ENCODE results near the gene PERP.

PERP gene

GRCh38 chr6:138105880-138106664 is 1.1 kb downstream of the PERP start:
- no peak overlapping the region for H4K12ac ChIP-seq (ENCODE audit: low read depth, low read length)

GRCh38 chr6:138105446-138105845 is 1.8 kb downstream of the PERP start:
- H3K36me3 ChIP-seq (ENCODE audit: control insufficient read depth in 1 of 2, insufficient read depth in 2 of 2, low read length in 2 of 2): no peaks in the 10 kb centered on the region
- no peak overlapping the region for H3K27ac ChIP-seq (ENCODE audit: low read depth, low read length)
- H4K91ac ChIP-seq (ENCODE audit: low read depth, low read length): no peak overlapping the region
- H3K4ac ChIP-seq (ENCODE audit: low read depth, low read length): peak overlapping the region; percentile 80
- H2BK12ac ChIP-seq (ENCODE audit: low read length): no peak overlapping the region
- DNase-seq: peak in 1 of 2 donors; percentile 26
- no peak overlapping the region for H2BK120ac ChIP-seq (ENCODE audit: insufficient read depth, low read length, poor library complexity)
- no peaks in the 10 kb centered on the region for H3K9me3 ChIP-seq (ENCODE audit: insufficient read depth, low read depth, low read length)
- no peak overlapping the region for H4K12ac ChIP-seq (ENCODE audit: low read depth, low read length)
- WGBS (ENCODE audit: extremely low coverage, insufficient coverage, insufficient read length): no CpG with 5 or more reads among the region's 5 CpGs
- H3K18ac ChIP-seq (ENCODE audit: low read length): no peak overlapping the region
- H3K79me1 ChIP-seq (ENCODE audit: low read length): peaks cover 12% of the 10 kb centered on the region
- H3K23ac ChIP-seq (ENCODE audit: low read length): no peak overlapping the region
- H2BK5ac ChIP-seq (ENCODE audit: low read depth, low read length, poor library complexity): no peak overlapping the region
- H3K27me3 ChIP-seq (ENCODE audit: insufficient read depth, low read length): no peaks in the 10 kb centered on the region
- H3K4me1 ChIP-seq (ENCODE audit: control insufficient read depth in 1 of 2, insufficient read depth in 2 of 2, low read length in 2 of 2): peaks cover 0 to 10% of the 10 kb centered on the region in 2 experiments
- H2AFZ ChIP-seq (ENCODE audit: insufficient read depth, low read length, poor library complexity): no peak overlapping the region
- H4K8ac ChIP-seq (ENCODE audit: low read depth, low read length): no peak overlapping the region
- no peak overlapping the region for H2AK5ac ChIP-seq (ENCODE audit: low read length)
- no peak overlapping the region for H3K14ac ChIP-seq (ENCODE audit: low read length)
- peak overlapping the region; percentile 57 for H3K4me2 ChIP-seq (ENCODE audit: low read length)
- no peak overlapping the region for H3K4me3 ChIP-seq (ENCODE audit: low read depth, low read length)
- peaks cover 10% of the 10 kb centered on the region for H3K79me2 ChIP-seq (ENCODE audit: control insufficient read depth, insufficient read depth, low read length, poor library complexity)
- no peak overlapping the region for H3K9ac ChIP-seq (ENCODE audit: low read length)

More at GRCh38 chr6:138105880-138106664, 1.1 kb downstream of the PERP start:
- Histone ChIP-seq H3K9me3 (ENCODE audit: insufficient read depth, low read depth, low read length) (no peaks in the 10 kb centered on the region), H2AFZ (ENCODE audit: insufficient read depth, low read length, poor library complexity) (no peak overlapping the region), H3K27me3 (ENCODE audit: insufficient read depth, low read length) (no peaks in the 10 kb centered on the region), H3K27ac (ENCODE audit: low read depth, low read length) (peak overlapping the region; percentile 54), H3K4me1 (ENCODE audit: control insufficient read depth in 1 of 2, insufficient read depth in 2 of 2, low read length in 2 of 2) (peaks cover 0 to 10% of the 10 kb centered on the region in 2 experiments), H3K4ac (ENCODE audit: low read depth, low read length) (peak overlapping the region; percentile 95), H4K8ac (ENCODE audit: low read depth, low read length) (peak overlapping the region; percentile 80), H2BK12ac (ENCODE audit: low read length) (peak overlapping the region; percentile 69), H3K36me3 (ENCODE audit: control insufficient read depth in 1 of 2, insufficient read depth in 2 of 2, low read length in 2 of 2) (no peaks in the 10 kb centered on the region), H2BK5ac (ENCODE audit: low read depth, low read length, poor library complexity) (no peak overlapping the region), H3K4me3 (ENCODE audit: low read depth, low read length) (peak overlapping the region; percentile 47), H3K79me2 (ENCODE audit: control insufficient read depth, insufficient read depth, low read length, poor library complexity) (peaks cover 9% of the 10 kb centered on the region), H3K23ac (ENCODE audit: low read length) (no peak overlapping the region), H3K18ac (ENCODE audit: low read length) (peak overlapping the region; percentile 75), H2AK5ac (ENCODE audit: low read length) (peak overlapping the region; percentile 59), H3K4me2 (ENCODE audit: low read length) (peak overlapping the region; percentile 57), H3K79me1 (ENCODE audit: low read length) (peaks cover 12% of the 10 kb centered on the region), H2BK120ac (ENCODE audit: insufficient read depth, low read length, poor library complexity) (peak overlapping the region; percentile 75), H3K9ac (ENCODE audit: low read length) (peak overlapping the region; percentile 93), H4K91ac (ENCODE audit: low read depth, low read length) (peak overlapping the region; percentile 66), H3K14ac (ENCODE audit: low read length) (peak overlapping the region; percentile 67)
- DNase-seq: peak in 1 of 2 donors; percentile 43
- no CpG with 5 or more reads among the region's 10 CpGs for WGBS (ENCODE audit: extremely low coverage, insufficient coverage, insufficient read length)

GRCh38 chr6:138104618-138105213 is 2.5 kb downstream of the PERP start:
- no peak overlapping the region for H3K23ac ChIP-seq (ENCODE audit: low read length)
- peaks cover 12% of the 10 kb centered on the region for H3K79me1 ChIP-seq (ENCODE audit: low read length)
- no peak overlapping the region for H2BK120ac ChIP-seq (ENCODE audit: insufficient read depth, low read length, poor library complexity)
- H3K4ac ChIP-seq (ENCODE audit: low read depth, low read length): no peak overlapping the region
- no peak overlapping the region for H4K12ac ChIP-seq (ENCODE audit: low read depth, low read length)
- H3K9me3 ChIP-seq (ENCODE audit: insufficient read depth, low read depth, low read length): no peaks in the 10 kb centered on the region
- H3K27ac ChIP-seq (ENCODE audit: low read depth, low read length): no peak overlapping the region
- WGBS (ENCODE audit: extremely low coverage, insufficient coverage, insufficient read length): no CpG with 5 or more reads among the region's 10 CpGs
- H2BK5ac ChIP-seq (ENCODE audit: low read depth, low read length, poor library complexity): no peak overlapping the region
- H3K14ac ChIP-seq (ENCODE audit: low read length): no peak overlapping the region
- no peak overlapping the region for H3K4me3 ChIP-seq (ENCODE audit: low read depth, low read length)
- H3K9ac ChIP-seq (ENCODE audit: low read length): no peak overlapping the region
- peaks cover 2 to 10% of the 10 kb centered on the region in 2 experiments for H3K4me1 ChIP-seq (ENCODE audit: control insufficient read depth in 1 of 2, insufficient read depth in 2 of 2, low read length in 2 of 2)
- H3K79me2 ChIP-seq (ENCODE audit: control insufficient read depth, insufficient read depth, low read length, poor library complexity): peaks cover 10% of the 10 kb centered on the region
- H2BK12ac ChIP-seq (ENCODE audit: low read length): no peak overlapping the region
- H2AK5ac ChIP-seq (ENCODE audit: low read length): no peak overlapping the region
- no peak overlapping the region for H3K18ac ChIP-seq (ENCODE audit: low read length)
- DNase-seq: peak in 1 of 2 donors; percentile 51
- no peak overlapping the region for H4K91ac ChIP-seq (ENCODE audit: low read depth, low read length)
- H4K8ac ChIP-seq (ENCODE audit: low read depth, low read length): no peak overlapping the region
- peak overlapping the region; percentile 33 for H3K4me2 ChIP-seq (ENCODE audit: low read length)
- no peaks in the 10 kb centered on the region for H3K36me3 ChIP-seq (ENCODE audit: control insufficient read depth in 1 of 2, insufficient read depth in 2 of 2, low read length in 2 of 2)
- no peak overlapping the region for H2AFZ ChIP-seq (ENCODE audit: insufficient read depth, low read length, poor library complexity)
- no peaks in the 10 kb centered on the region for H3K27me3 ChIP-seq (ENCODE audit: insufficient read depth, low read length)

- Histone ChIP-seq H3K4me2 (ENCODE audit: low read length) (no peak overlapping the region), H2BK5ac (ENCODE audit: low read depth, low read length, poor library complexity) (no peak overlapping the region), H3K4me1 (ENCODE audit: control insufficient read depth in 1 of 2, insufficient read depth in 2 of 2, low read length in 2 of 2) (peaks cover 2 to 10% of the 10 kb centered on the region in 2 experiments), H3K23ac (ENCODE audit: low read length) (no peak overlapping the region), H2AK5ac (ENCODE audit: low read length) (no peak overlapping the region), H4K8ac (ENCODE audit: low read depth, low read length) (no peak overlapping the region), H3K27ac (ENCODE audit: low read depth, low read length) (no peak overlapping the region), H3K4ac (ENCODE audit: low read depth, low read length) (peak overlapping the region; percentile 83), H3K9ac (ENCODE audit: low read length) (no peak overlapping the region), H2BK12ac (ENCODE audit: low read length) (no peak overlapping the region), H3K9me3 (ENCODE audit: insufficient read depth, low read depth, low read length) (no peaks in the 10 kb centered on the region), H2AFZ (ENCODE audit: insufficient read depth, low read length, poor library complexity) (no peak overlapping the region), H4K12ac (ENCODE audit: low read depth, low read length) (no peak overlapping the region), H4K91ac (ENCODE audit: low read depth, low read length) (no peak overlapping the region), H3K27me3 (ENCODE audit: insufficient read depth, low read length) (no peaks in the 10 kb centered on the region), H2BK120ac (ENCODE audit: insufficient read depth, low read length, poor library complexity) (no peak overlapping the region), H3K14ac (ENCODE audit: low read length) (no peak overlapping the region), H3K36me3 (ENCODE audit: control insufficient read depth in 1 of 2, insufficient read depth in 2 of 2, low read length in 2 of 2) (no peaks in the 10 kb centered on the region), H3K4me3 (ENCODE audit: low read depth, low read length) (no peak overlapping the region), H3K18ac (ENCODE audit: low read length) (no peak overlapping the region), H3K79me1 (ENCODE audit: low read length) (peaks cover 12% of the 10 kb centered on the region), H3K79me2 (ENCODE audit: control insufficient read depth, insufficient read depth, low read length, poor library complexity) (peaks cover 10% of the 10 kb centered on the region)
- no peak for DNase-seq
- WGBS (ENCODE audit: extremely low coverage, insufficient coverage, insufficient read length): no CpG with 5 or more reads among the region's 5 CpGs
Measured at GRCh38 chr6:138103871-138104270, 3.3 kb downstream of the PERP start.

Measured in trophoblast cell (in vitro differentiated cells and primary cell).